ENCODE measurements around the gene THSD4. TPM values are rescaled to one million over a fixed set of nuclear protein-coding genes. Genes with fewer than 3 reads are reported as not detected.

The THSD4 gene
- total RNA-seq, 1 experiment from 2014 or later, result 36.3 TPM

DNA sequence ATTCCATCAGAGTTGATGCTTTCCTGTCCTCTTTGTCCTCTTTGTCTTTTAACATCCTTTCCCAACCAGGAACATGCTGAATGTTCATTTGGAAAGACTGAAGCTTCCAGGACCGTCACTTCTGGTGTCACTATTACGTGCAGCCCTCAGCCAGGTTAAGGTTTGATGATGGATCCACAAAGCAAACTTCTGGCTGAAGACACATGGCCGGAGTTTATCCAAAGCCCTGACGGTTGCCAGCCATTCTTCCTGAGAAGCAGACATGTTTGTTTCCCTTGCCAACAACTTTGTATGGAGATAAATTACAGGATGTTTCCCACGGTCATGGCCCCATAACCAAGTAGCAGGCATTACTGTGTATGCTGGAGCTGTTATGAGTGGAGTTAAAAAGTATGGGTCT, 236.9 kb downstream of the THSD4 start:
- H3K4me3 Mint-ChIP-seq (ENCODE audit: unreplicated experiment), result no peak overlapping the region
- BruUV-seq (replicated peaks), result no TSS peak
- ChIA-PET POLR2A (interaction anchor here (0.6 to 1.9 kb wide), 2 partner anchors 10 to 56 kb away, joined by 3 to 5 read pairs; no protein-coding TSS in a partner anchor), CTCF (interaction anchor here (1.4 kb wide), 1 partner anchor 12 kb away, joined by 5 read pairs; no protein-coding TSS in a partner anchor)
- no peak for TF ChIP-seq CTCF (IDR thresholded peaks at IDR 0.05; ENCODE audit: unreplicated experiment)
- no peak overlapping the region for H3K27ac Mint-ChIP-seq (ENCODE audit: low read depth, unreplicated experiment)
- no peaks in the 10 kb centered on the region for H3K27me3 Mint-ChIP-seq (ENCODE audit: insufficient read depth, unreplicated experiment)
- DNase-seq (ENCODE audit: unreplicated experiment), result no peak
- H3K4me1 Mint-ChIP-seq (ENCODE audit: insufficient read depth, unreplicated experiment), result peaks cover 19% of the 10 kb centered on the region
- intact Hi-C loops (cut with micrococcal nuclease), result no loop called here
- H3K36me3 Mint-ChIP-seq (ENCODE audit: insufficient read depth, unreplicated experiment), result peaks cover 11% of the 10 kb centered on the region
- H3K9me3 Mint-ChIP-seq (ENCODE audit: unreplicated experiment), result no peaks in the 10 kb centered on the region

GRCh38 chr15:71352765-71353164, 237.5 kb downstream of the THSD4 start:
- DNase-seq (ENCODE audit: unreplicated experiment), result no peak
- no peaks in the 10 kb centered on the region for H3K27me3 Mint-ChIP-seq (ENCODE audit: insufficient read depth, unreplicated experiment)
- no peaks in the 10 kb centered on the region for H3K9me3 Mint-ChIP-seq (ENCODE audit: unreplicated experiment)
- POLR2A ChIA-PET, result interaction anchor here (0.6 to 1.9 kb wide), 3 partner anchors 10 to 768 kb away, joined by 3 to 5 read pairs (median 3); no protein-coding TSS in a partner anchor
- no peak for TF ChIP-seq CTCF (IDR thresholded peaks at IDR 0.05; ENCODE audit: unreplicated experiment)
- H3K4me1 Mint-ChIP-seq (ENCODE audit: insufficient read depth, unreplicated experiment), result peaks cover 25% of the 10 kb centered on the region
- CTCF ChIA-PET, result interaction anchor here (1.4 kb wide), 1 partner anchor 13 kb away, joined by 5 read pairs; no protein-coding TSS in a partner anchor
- intact Hi-C loops (cut with micrococcal nuclease), result no loop called here
- no TSS peak for BruUV-seq (replicated peaks)
- peaks cover 9% of the 10 kb centered on the region for H3K36me3 Mint-ChIP-seq (ENCODE audit: insufficient read depth, unreplicated experiment)
- no peak overlapping the region for H3K4me3 Mint-ChIP-seq (ENCODE audit: unreplicated experiment)
- no peak overlapping the region for H3K27ac Mint-ChIP-seq (ENCODE audit: low read depth, unreplicated experiment)

DNA sequence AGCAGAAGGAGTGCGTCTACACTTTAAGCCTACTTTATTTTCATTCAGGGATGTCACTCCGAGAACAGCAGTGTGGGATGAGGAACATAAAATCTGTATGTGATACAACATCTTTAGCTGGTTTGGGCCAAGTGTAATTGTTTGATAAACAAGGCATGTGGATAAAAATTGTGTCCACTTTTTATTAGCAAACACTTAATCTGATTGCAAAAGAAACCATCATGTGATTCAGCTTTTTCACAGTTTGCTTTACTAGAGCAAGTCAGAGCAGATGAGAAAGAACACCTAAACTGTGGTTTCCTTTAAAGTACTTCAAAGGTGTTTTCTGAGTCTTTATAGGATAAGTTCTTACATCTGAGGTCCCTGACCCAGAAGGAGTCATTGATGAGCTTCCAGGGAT, 237.9 kb downstream of the THSD4 start:
- POLR2A ChIA-PET, result interaction anchor here (0.8 to 1.9 kb wide), 3 partner anchors 9 to 767 kb away, joined by 3 to 5 read pairs (median 4); no protein-coding TSS in a partner anchor
- no peak for DNase-seq (ENCODE audit: unreplicated experiment)
- no peaks in the 10 kb centered on the region for H3K27me3 Mint-ChIP-seq (ENCODE audit: insufficient read depth, unreplicated experiment)
- H3K9me3 Mint-ChIP-seq (ENCODE audit: unreplicated experiment), result no peaks in the 10 kb centered on the region
- H3K27ac Mint-ChIP-seq (ENCODE audit: low read depth, unreplicated experiment), result no peak overlapping the region
- intact Hi-C loops (cut with micrococcal nuclease), result no loop called here
- peaks cover 6% of the 10 kb centered on the region for H3K36me3 Mint-ChIP-seq (ENCODE audit: insufficient read depth, unreplicated experiment)
- no peak for TF ChIP-seq CTCF (IDR thresholded peaks at IDR 0.05; ENCODE audit: unreplicated experiment)
- BruUV-seq (replicated peaks), result no TSS peak
- H3K4me1 Mint-ChIP-seq (ENCODE audit: insufficient read depth, unreplicated experiment), result peaks cover 24% of the 10 kb centered on the region
- CTCF ChIA-PET, result interaction anchor here (1.4 kb wide), 1 partner anchor 13 kb away, joined by 5 read pairs; no protein-coding TSS in a partner anchor
- H3K4me3 Mint-ChIP-seq (ENCODE audit: unreplicated experiment), result no peak overlapping the region

- peak; percentile 30 for DNase-seq (ENCODE audit: unreplicated experiment)
- TF ChIP-seq CTCF (IDR thresholded peaks at IDR 0.05; ENCODE audit: unreplicated experiment), result no peak
- Mint-ChIP-seq H3K36me3 (ENCODE audit: insufficient read depth, unreplicated experiment) (no peaks in the 10 kb centered on the region), H3K27ac (ENCODE audit: low read depth, unreplicated experiment) (no peak overlapping the region), H3K27me3 (ENCODE audit: insufficient read depth, unreplicated experiment) (no peaks in the 10 kb centered on the region), H3K4me1 (ENCODE audit: insufficient read depth, unreplicated experiment) (peaks cover 16% of the 10 kb centered on the region), H3K4me3 (ENCODE audit: unreplicated experiment) (no peak overlapping the region), H3K9me3 (ENCODE audit: unreplicated experiment) (no peaks in the 10 kb centered on the region)
- POLR2A ChIA-PET, result interaction anchor here (0.9 kb wide), 1 partner anchor 9 kb away, joined by 3 read pairs; no protein-coding TSS in a partner anchor
- intact Hi-C loops (cut with micrococcal nuclease), result no loop called here
- CTCF ChIA-PET, result no interaction called here
- BruUV-seq (replicated peaks), result no TSS peak
Measured at GRCh38 chr15:71355268-71355667, 240.0 kb downstream of the THSD4 start.

Measured in MCF 10A (cell line).